GM18505 (cell line): ENCODE measurements around the gene LSAMP.

ENCODE experiments used
- ATAC-seq: cut with Tn5 transposase; IDR thresholded peaks from one replicate; pipeline ENCODE4 v1.9.1; 2021; ENCODE audit not compliant: unreplicated experiment
- POLR2A ChIP-seq: IDR thresholded peaks from 4 replicates; pipeline ENCODE4 v1.6.1; 2011; ENCODE audit warnings: borderline replicate concordance; ENCODE audit not compliant: insufficient read depth, insufficient read length; ENCODE audit errors: extremely low read depth

LSAMP gene

DNA sequence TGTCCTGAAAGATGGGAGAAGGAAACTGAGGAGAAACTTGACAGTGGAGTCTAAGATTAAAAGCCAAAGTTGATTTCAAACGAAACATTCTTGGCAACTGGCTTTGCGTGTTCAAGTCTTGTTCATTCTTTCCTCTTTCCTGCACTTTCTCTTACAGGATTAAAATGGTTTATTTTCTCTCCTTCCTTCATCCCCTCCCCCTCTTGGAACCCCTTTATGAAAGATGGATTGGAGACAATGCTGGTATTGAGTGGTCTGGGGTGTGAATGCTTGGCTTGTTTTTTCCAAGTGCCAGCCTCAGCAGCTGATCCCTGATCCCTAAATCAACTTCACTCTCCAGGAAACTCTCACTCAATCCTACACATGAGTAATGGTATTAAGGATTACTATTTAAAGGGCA is 703 bp upstream of the LSAMP start:
- ATAC-seq: no peak
- TF ChIP-seq POLR2A: no peak

DNA sequence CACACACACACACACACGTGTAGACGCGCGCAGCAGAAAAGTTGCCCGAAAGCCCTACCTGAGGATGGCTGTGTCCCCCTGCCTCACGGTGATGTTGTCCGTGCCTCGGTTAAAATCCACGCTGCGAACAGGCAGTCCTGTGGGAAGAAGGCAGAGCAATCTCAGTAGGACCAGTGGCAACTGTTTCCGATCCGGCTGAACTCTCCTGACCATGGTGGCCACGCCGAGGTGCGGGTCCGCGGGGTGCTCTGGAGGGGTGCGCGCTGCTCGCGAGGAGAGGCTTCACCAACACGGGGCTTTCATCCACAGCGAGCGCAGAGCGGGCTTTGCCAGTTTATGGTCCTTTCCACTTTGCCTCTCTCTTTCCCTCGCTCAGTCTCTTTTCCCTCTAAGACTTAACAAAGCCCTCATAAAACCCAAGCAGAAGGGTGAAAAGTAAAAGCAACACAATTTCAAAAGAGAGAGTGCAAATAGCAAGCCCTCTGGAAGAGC is 422 bp downstream of the LSAMP start:
- no peak for ATAC-seq
- no peak for TF ChIP-seq POLR2A

DNA sequence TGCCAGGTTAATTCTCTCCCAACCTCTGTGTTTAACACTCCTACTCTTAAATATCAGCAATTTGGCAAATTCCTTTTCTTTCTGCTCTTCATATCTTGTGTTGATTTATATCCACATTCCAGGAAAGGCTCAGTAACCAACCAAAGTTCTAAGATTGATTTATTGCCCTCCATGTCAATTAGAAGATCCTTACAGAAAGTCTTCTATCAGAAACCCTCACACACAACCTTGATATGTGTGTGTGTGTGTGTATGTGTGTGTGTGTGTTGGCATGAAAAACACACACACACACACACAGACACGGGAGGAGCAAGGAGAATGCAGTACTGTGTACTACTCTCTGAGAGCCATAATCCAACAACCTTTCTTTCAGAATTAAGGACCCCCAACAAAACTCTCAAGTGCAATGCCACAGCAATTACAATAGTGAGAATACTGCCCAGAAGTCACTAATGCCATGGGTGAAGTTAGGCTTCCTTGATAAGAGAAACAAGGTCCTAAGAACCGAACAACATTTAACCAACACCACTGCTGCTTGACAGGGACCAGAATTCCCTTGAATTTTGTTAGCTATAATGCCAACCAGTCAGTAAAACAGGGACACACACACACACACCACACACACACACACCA is 1.1 kb downstream of the LSAMP start:
- no peak for ATAC-seq
- no peak for TF ChIP-seq POLR2A

DNA sequence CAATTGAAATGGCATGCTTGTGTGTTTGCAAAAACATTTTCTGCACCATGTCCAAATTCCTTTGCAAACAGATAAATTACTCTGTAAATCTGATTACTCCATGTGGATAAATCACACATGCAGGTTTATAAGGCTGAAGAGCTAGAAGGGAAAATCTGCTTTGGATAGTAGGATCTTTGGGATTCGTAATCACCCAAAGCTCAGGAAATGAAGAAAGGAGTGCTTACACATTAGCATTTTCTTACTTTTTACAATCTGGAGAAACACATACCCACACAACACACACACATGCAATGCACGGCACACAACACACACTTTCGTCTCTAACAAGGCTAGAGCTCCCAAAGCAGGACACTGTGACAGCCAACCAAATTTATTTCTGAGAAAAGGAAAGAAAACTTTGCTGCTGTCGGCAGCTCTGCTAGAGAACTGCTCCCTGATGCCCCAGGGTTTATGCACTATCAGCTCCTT is 2.1 kb downstream of the LSAMP start:
- TF ChIP-seq POLR2A: no peak
- ATAC-seq: no peak

DNA sequence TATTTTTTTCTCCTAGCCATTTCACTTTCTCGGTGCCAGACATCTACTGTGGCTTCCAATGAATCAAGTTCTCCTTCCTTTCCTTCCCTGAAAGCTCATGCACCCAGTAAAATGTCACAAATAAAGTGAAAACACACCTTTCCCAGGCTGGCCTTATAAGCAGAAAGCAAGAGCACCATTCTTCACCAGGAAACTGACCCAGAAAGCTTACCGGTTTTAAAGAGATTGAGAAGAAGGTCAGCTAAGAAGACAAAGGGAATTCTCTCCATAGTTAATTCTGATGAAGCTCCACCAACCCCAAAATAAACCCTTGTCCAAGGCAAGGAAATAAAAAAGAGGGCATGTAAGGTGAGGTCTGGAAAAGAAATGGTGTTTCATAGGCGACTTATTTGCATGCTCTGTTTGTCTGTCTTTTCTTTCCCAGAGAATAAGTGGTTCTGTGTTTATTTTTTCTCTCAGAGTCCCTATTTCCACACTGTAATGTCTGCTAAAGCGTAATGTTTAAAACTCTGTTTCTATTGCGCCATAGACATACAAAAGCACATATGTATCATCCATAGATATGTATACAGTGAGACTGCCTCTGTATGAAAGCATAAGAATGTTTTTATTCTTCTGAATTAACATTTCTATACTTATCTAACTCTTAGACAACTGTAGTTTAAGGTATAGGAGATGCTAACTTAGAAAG is 2.8 kb downstream of the LSAMP start:
- no peak for ATAC-seq
- no peak for TF ChIP-seq POLR2A

DNA sequence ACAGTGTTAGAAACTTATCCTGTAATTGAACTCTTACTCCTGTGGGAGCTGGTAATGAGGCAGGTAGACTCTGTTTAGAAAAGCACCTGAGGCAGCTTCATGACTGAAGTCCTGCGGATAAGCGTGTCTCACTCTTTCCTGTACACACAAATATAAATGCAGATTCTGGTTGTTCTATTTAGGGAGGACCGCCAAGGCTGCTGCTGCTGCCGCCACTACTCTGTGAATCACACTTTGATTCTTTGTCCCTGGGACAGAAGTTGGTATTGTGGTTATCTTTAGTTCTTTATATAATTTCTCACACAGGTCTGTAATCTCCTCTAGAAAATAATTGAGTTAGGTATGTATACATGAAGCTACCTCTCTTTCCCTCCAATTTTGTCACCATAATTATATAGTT is 3.6 kb downstream of the LSAMP start:
- ATAC-seq: no peak
- no peak for TF ChIP-seq POLR2A

DNA sequence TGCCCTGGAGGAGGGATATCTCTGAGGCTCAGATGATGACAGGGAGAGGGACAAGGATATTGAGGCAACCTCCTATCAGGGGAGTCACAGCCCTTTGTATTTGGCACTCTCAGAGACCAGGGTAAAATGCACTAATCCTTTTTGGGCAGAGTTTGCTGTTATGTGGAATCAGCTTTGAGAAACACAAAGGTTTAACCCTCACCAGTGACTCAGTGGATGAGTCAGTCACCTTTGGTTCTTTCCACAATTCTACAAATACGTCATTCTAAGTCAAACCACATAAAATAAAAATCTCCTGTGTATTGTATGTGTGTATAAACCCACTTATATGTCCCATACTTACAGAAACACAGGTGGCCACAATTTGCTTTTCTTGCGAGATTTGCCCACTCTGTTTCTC is 5.1 kb downstream of the LSAMP start:
- no peak for TF ChIP-seq POLR2A
- no peak for ATAC-seq

DNA sequence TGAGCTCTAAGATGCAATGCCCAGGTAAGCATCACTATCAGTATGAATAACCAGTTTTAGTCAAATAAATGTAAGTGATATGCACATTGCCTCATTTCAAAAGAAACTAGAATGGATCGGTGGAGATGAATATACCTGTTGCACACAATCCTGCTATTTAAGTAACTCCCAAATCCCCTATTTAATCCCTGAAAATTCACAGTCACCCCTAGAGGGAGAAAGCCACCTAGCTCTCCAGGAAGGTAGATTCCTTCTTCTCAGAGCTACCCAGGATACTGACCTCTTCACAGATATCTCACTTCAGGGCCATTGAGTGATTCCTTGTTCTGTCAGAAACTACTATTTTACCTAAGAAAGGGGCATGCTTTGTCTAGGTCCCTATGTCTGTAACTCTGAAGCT is 11.7 kb downstream of the LSAMP start:
- no peak for TF ChIP-seq POLR2A
- no peak for ATAC-seq

DNA sequence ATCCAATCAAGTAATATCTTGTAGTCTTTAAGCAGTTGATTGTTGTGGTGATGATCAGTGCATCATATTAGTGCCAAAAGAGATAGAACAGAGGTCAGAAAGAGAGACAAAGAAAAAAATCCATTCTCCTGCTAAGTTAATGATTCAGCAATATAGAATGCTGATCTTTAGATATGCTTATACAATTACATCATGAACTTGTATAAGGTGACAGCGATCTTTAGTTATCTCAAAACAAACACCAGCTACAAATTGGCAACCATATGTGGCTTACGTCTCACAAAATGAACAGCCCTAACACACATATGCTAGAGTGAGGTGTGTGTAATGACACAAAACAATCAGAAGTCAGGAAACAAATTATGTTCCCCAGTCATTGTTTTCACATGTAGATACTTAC is 12.5 kb downstream of the LSAMP start:
- no peak for TF ChIP-seq POLR2A
- ATAC-seq: no peak

DNA sequence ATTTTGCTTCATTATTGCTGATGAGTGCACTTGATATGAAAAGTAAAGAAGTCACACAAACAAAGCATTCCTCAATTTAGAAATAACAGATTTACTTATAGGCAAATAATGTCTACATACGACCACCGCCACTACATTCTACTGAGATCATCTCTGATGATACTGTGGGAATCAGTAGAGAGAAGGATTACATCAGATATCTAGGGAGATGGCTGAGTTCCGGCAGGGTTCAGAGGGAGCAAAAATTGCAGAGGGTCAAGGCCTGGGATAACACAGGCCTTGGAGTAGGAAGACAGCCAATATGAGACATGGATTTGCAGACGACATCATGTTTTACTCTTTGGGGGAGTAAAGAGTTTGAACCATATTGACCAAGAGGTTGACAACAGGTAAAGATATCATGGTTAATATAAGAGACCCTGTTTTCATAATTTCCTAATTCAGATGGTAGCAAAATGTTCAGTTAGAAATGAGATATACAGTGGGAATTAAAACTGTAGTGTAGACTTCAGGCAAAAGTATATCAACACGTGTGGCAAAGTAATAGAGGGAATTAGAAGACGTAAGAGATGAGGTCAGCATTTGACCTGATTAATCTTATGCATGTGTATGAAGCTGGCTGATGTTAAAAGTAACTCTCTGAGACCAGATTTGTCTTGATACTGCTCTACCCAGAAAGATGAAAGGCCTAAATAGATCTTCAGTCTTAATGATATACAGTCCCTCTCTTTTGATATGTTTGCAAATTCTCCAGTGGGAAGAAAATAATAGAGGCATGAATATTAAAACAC is 15.6 kb downstream of the LSAMP start:
- no peak for ATAC-seq
- TF ChIP-seq POLR2A: no peak

DNA sequence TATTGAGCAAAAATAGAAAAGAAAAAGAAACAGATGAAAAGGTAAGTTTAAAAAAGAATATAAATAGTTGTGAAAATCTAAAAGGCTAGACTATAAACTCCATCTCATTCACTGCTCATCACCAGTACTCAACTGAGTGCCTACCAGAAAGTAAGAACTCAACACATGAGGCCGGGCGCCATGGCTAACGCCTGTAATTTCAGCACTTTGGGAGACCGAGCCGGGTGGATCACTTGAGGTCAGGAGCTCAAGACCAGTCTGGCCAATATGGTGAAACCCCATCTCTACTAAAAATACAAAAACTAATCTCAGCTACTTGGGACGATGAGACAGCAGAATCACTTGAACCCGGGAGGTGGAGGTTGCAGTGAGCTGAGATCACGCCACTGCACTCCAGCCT is 19.3 kb downstream of the LSAMP start:
- no peak for ATAC-seq
- no peak for TF ChIP-seq POLR2A

DNA sequence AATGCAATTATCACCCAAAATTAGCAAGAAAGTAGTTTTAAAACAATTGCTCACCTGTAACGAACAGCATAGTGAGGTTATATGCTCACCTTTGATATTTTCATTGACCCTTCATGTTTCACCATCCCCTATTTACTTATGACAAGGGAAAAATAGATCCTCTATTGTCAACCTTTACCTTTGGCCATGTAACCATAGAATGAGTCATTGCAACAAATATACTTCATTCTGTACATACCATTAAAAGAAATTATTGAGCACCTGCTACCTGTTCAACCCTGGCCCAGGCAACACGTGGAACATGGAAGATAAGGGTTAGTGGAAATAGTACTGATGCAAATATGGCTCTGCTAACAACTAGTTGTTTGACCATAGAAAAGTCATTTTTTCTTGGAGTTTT is 20.2 kb downstream of the LSAMP start:
- ATAC-seq: no peak
- no peak for TF ChIP-seq POLR2A

DNA sequence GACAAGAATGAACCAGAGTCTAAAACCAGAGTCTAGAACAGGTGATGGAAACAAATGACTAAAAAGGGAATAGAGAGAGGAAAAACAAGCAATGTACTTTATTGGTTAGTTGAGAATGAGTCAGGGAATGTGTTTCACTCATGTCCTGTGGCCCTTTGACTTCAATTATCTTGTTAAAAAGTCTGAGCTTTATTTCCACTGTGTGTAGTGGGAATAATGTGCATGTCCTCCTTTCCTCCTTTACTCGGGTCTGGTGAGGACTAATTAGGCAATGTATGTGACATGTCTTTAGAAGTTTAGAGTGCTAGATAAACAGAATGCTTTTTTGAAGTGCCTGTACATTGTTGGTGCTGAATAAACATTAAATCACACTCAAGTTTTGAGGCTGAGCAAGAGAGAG is 21.3 kb downstream of the LSAMP start:
- ATAC-seq: no peak

More for the DNA sequence above, 21.3 kb downstream of the LSAMP start:
- no peak for TF ChIP-seq POLR2A
